Hepatocyte (in vitro differentiated cells): Measurements from ENCODE around the gene CLIC5.

ENCODE experiments used
- CTCF ChIP-seq: fragments of 200-600 bp; sonication (generic); IDR thresholded peaks from 2 replicates; pipeline ENCODE4 v1.5.1; 2016; ENCODE audit warnings: antibody characterized with exemption, mild to moderate bottlenecking; ENCODE audit not compliant: poor library complexity
- EZH2phosphoT487 ChIP-seq: fragments of 200-600 bp; sonication (generic); IDR thresholded peaks from one replicate; pipeline ENCODE4 v1.6.1; 2018; ENCODE audit warnings: antibody characterized with exemption, mild to moderate bottlenecking, low read depth, moderate library complexity; ENCODE audit not compliant: unreplicated experiment, severe bottlenecking

- TF ChIP-seq CTCF (no peak), EZH2phosphoT487 (no peak)
These were observed 64.1 kb downstream of the CLIC5 start for GRCh38 chr6:45951321-45952167.
